Caco-2 (cell line): ENCODE results near the gene SYT6. TPM values are rescaled to one million over a fixed set of nuclear protein-coding genes. Genes with fewer than 3 reads are reported as not detected.

ENCODE experiments used
- BruUV-seq: library from RNA; stranded (reverse); fragments of 400-500 nt; replicated peaks from 2 replicates; lab custom pipeline; 2021; lab: Mats Ljungman, UMichigan
- CTCF ChIA-PET: fragments of 300-600 bp; sonication (Branson Sonifier 250); formaldehyde crosslinking; loops from one replicate; lab custom pipeline; 2022; ENCODE audit warnings: antibody characterized with exemption; lab: Charles Lee
- POLR2A ChIA-PET: fragments of 300-600 bp; sonication (Branson Sonifier 250); formaldehyde crosslinking; loops from one replicate; lab custom pipeline; 2022; ENCODE audit warnings: antibody characterized with exemption; lab: Charles Lee
- DNase-seq, 2 experiments: peaks; one replicate each; pipeline versions ENCODE4 v3.0.0 to v3.0.0-alpha.2; 2020 to 2022
- H3K27me3 ChIP-seq: replicated peaks from 2 replicates; pipeline ENCODE4 v1.6.0; 2011; ENCODE audit warnings: low read length; ENCODE audit not compliant: control insufficient read depth, insufficient read depth
- H3K36me3 ChIP-seq: 2 replicates; pipeline ENCODE4 v1.5.1; 2011; ENCODE audit warnings: low read length; ENCODE audit not compliant: control insufficient read depth, insufficient read depth
- H3K4me1 ChIP-seq: fragments of 250-450 bp; sonication (Bioruptor Pico); 2 replicates; pipeline ENCODE4 v1.5.1; 2020; ENCODE audit warnings: mild to moderate bottlenecking
- H3K4me3 ChIP-seq: 2 replicates; pipeline ENCODE4 v1.5.1; 2011; ENCODE audit warnings: low read depth, mild to moderate bottlenecking, control low read depth, low read length
- H3K9me3 ChIP-seq: fragments of 250-450 bp; sonication (Bioruptor Pico); 2 replicates; pipeline ENCODE4 v1.5.1; 2020; ENCODE audit warnings: mild to moderate bottlenecking, moderate library complexity
- H3K27ac Mint-ChIP-seq: one replicate; pipeline ENCODE4 v1.8.0; 2022; ENCODE audit warnings: mixed read lengths; ENCODE audit not compliant: unreplicated experiment
- H3K27me3 Mint-ChIP-seq: one replicate; pipeline ENCODE4 v1.8.0; 2022; ENCODE audit warnings: mixed read lengths; ENCODE audit not compliant: insufficient read depth, unreplicated experiment
- H3K36me3 Mint-ChIP-seq: one replicate; pipeline ENCODE4 v1.8.0; 2022; ENCODE audit warnings: mild to moderate bottlenecking, mixed read lengths; ENCODE audit not compliant: insufficient read depth, unreplicated experiment
- H3K4me1 Mint-ChIP-seq: one replicate; pipeline ENCODE4 v1.8.0; 2022; ENCODE audit warnings: low read depth, mixed read lengths; ENCODE audit not compliant: unreplicated experiment
- H3K4me3 Mint-ChIP-seq: one replicate; pipeline ENCODE4 v1.8.0; 2022; ENCODE audit warnings: mild to moderate bottlenecking, moderate library complexity, mixed read lengths; ENCODE audit not compliant: unreplicated experiment
- H3K9me3 Mint-ChIP-seq: one replicate; pipeline ENCODE4 v1.8.0; 2022; ENCODE audit warnings: mixed read lengths; ENCODE audit not compliant: unreplicated experiment
- intact Hi-C: fragments of 100-400 bp; cut with micrococcal nuclease; formaldehyde crosslinking; loops from one replicate; pipeline ENCODE4 v1.10.0; 2022; ENCODE audit not compliant: unreplicated experiment
- total RNA-seq: library from RNA; stranded (reverse); gene quantifications from 2 replicates; pipeline ENCODE4 v1.2.3, GENCODE V29; 2022
- TF ChIP-seq, protein P1 (sequence below), 2 experiments: fragments of 200-600 bp in 1 of 2; IDR thresholded peaks; 1 replicate in 1 of 2; 2 replicates in 1 of 2; pipeline versions ENCODE4 v1.5.1 to v1.8.0; 2011 to 2022; ENCODE audit warnings: antibody characterized with exemption in 1 of 2, control low read depth in 1 of 2, inconsistent platforms in 1 of 2, low read depth in 1 of 2, low read length in 1 of 2, mild to moderate bottlenecking in 1 of 2, moderate library complexity in 1 of 2; ENCODE audit not compliant: insufficient read depth in 1 of 2, severe bottlenecking in 1 of 2, unreplicated experiment in 1 of 2

The SYT6 gene
- total RNA-seq, 1 experiment from 2014 or later: 0.32 TPM

DNA sequence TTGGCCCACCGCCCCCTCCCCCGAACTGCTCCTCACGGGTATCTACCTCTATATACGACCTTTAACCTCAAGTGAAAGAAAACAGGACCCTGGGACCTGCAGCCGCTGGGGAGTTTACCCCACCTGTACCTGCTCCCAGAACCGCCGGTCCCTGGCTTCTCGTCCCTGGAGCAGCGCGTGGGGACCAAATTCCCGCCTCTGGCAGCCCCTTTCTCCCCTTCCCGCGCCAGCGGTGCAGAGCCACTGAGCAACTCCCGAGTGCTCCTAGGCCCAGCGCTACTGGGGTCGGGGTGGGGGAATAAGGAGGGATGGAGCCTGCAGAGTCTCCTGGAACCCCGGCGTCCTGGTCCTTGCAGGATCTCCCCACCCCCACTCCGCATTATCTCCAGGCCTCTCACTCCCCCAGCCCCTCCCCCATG is 1.6 kb downstream of the SYT6 start:
- no peaks in the 10 kb centered on the region for H3K36me3 ChIP-seq
- CTCF ChIA-PET: interaction anchor here (0.6 to 1.5 kb wide), 5 partner anchors 17 to 403 kb away, joined by 3 read pairs; partner anchors contain the start of gene OLFML3
- H3K4me3 ChIP-seq: peak overlapping the region; percentile 39
- H3K9me3 ChIP-seq: no peaks in the 10 kb centered on the region
- no peaks in the 10 kb centered on the region for H3K4me1 ChIP-seq
- no peaks in the 10 kb centered on the region for H3K36me3 Mint-ChIP-seq
- no peaks in the 10 kb centered on the region; the same call in 1 of the 2 replicates for H3K27me3 ChIP-seq
- no peaks in the 10 kb centered on the region for H3K4me1 Mint-ChIP-seq
- no peak overlapping the region for H3K27ac Mint-ChIP-seq
- TF ChIP-seq, protein P1, sequence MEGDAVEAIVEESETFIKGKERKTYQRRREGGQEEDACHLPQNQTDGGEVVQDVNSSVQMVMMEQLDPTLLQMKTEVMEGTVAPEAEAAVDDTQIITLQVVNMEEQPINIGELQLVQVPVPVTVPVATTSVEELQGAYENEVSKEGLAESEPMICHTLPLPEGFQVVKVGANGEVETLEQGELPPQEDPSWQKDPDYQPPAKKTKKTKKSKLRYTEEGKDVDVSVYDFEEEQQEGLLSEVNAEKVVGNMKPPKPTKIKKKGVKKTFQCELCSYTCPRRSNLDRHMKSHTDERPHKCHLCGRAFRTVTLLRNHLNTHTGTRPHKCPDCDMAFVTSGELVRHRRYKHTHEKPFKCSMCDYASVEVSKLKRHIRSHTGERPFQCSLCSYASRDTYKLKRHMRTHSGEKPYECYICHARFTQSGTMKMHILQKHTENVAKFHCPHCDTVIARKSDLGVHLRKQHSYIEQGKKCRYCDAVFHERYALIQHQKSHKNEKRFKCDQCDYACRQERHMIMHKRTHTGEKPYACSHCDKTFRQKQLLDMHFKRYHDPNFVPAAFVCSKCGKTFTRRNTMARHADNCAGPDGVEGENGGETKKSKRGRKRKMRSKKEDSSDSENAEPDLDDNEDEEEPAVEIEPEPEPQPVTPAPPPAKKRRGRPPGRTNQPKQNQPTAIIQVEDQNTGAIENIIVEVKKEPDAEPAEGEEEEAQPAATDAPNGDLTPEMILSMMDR (IDR thresholded peaks at IDR 0.05; ENCODE audit: insufficient read depth in 1 of 2, low read depth in 1 of 2, low read length in 1 of 2, severe bottlenecking in 1 of 2, unreplicated experiment in 1 of 2): no peak
- intact Hi-C loops: no loop called here
- DNase-seq: no peak
- H3K9me3 Mint-ChIP-seq: no peaks in the 10 kb centered on the region
- BruUV-seq: no TSS peak
- POLR2A ChIA-PET: no interaction called here
- H3K27me3 Mint-ChIP-seq: peaks cover 7% of the 10 kb centered on the region
- peak overlapping the region; percentile 42 for H3K4me3 Mint-ChIP-seq

DNA sequence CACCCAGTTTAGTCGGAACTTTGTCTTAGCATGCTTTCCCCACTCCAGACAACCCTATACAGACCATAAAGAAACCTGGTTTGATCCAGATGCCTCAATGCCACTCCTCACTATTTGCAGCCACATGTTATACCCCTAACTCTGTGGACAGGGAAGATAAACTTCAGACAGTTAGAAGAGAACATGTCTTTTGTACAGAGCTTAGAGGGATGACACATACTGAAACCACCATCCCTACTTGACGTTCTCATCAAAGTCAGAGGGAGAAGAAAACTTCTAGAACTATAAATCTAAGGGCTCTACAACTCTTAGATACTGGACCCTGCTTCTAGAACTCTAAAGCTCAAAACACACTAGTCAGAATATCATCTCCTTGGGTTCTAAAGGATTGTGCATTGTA is 3.7 kb downstream of the SYT6 start:
- no peak overlapping the region for H3K4me3 ChIP-seq
- no peaks in the 10 kb centered on the region for H3K4me1 ChIP-seq
- intact Hi-C loops: no loop called here
- DNase-seq: no peak
- BruUV-seq: no TSS peak
- Mint-ChIP-seq H3K4me3 (no peak overlapping the region), H3K9me3 (no peaks in the 10 kb centered on the region), H3K27me3 (peaks cover 5% of the 10 kb centered on the region), H3K27ac (no peak overlapping the region), H3K4me1 (peaks cover 6% of the 10 kb centered on the region), H3K36me3 (no peaks in the 10 kb centered on the region)
- no peaks in the 10 kb centered on the region for H3K36me3 ChIP-seq
- H3K9me3 ChIP-seq: no peaks in the 10 kb centered on the region
- TF ChIP-seq, protein P1 (IDR thresholded peaks at IDR 0.05; ENCODE audit: insufficient read depth in 1 of 2, low read depth in 1 of 2, low read length in 1 of 2, severe bottlenecking in 1 of 2, unreplicated experiment in 1 of 2): no peak
- ChIA-PET POLR2A (no interaction called here), CTCF (no interaction called here)
- no peaks in the 10 kb centered on the region; the same call in 1 of the 2 replicates for H3K27me3 ChIP-seq

DNA sequence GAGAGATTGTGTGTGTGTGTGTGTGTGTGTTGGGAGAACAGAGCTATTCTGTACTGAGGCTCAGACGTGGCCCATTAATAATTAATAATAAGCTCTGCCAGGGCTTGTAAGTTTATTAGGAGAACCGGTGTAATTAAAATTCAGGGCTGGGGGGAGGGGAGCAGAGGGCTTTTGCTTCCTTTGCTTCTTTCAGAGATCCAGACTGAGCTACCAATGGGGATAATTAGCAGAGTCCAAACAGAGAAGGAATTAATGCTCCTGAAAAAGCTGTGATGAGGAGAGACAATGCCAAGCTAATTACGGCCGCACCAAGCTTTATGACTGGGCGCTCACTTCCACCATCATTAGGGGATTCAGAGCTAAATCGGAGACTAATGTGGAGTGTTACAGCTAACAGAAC is 4.5 kb downstream of the SYT6 start:
- Histone ChIP-seq H3K27me3 (no peaks in the 10 kb centered on the region; the same call in 1 of the 2 replicates), H3K4me1 (no peaks in the 10 kb centered on the region), H3K4me3 (no peak overlapping the region), H3K9me3 (no peaks in the 10 kb centered on the region), H3K36me3 (no peaks in the 10 kb centered on the region)
- ChIA-PET POLR2A (no interaction called here), CTCF (no interaction called here)
- Mint-ChIP-seq H3K4me3 (no peak overlapping the region), H3K4me1 (peaks cover 6% of the 10 kb centered on the region), H3K36me3 (no peaks in the 10 kb centered on the region), H3K27me3 (peaks cover 5% of the 10 kb centered on the region), H3K9me3 (no peaks in the 10 kb centered on the region), H3K27ac (no peak overlapping the region)
- no peak for DNase-seq
- intact Hi-C loops: loop anchor here (5.0 kb wide), 1 partner anchor 42 kb away; no protein-coding TSS in a partner anchor
- TF ChIP-seq, protein P1 (IDR thresholded peaks at IDR 0.05; ENCODE audit: insufficient read depth in 1 of 2, low read depth in 1 of 2, low read length in 1 of 2, severe bottlenecking in 1 of 2, unreplicated experiment in 1 of 2): no peak
- no TSS peak for BruUV-seq
